GM18505 (cell line): ENCODE results near the gene NAP1L1.

Experiments
- ATAC-seq: cut with Tn5 transposase; IDR thresholded peaks from one replicate; pipeline ENCODE4 v1.9.1; 2021; ENCODE audit not compliant: unreplicated experiment
- POLR2A ChIP-seq: IDR thresholded peaks from 4 replicates; pipeline ENCODE4 v1.6.1; 2011; ENCODE audit warnings: borderline replicate concordance; ENCODE audit not compliant: insufficient read depth, insufficient read length; ENCODE audit errors: extremely low read depth

Gene NAP1L1, protein sequence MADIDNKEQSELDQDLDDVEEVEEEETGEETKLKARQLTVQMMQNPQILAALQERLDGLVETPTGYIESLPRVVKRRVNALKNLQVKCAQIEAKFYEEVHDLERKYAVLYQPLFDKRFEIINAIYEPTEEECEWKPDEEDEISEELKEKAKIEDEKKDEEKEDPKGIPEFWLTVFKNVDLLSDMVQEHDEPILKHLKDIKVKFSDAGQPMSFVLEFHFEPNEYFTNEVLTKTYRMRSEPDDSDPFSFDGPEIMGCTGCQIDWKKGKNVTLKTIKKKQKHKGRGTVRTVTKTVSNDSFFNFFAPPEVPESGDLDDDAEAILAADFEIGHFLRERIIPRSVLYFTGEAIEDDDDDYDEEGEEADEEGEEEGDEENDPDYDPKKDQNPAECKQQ

DNA sequence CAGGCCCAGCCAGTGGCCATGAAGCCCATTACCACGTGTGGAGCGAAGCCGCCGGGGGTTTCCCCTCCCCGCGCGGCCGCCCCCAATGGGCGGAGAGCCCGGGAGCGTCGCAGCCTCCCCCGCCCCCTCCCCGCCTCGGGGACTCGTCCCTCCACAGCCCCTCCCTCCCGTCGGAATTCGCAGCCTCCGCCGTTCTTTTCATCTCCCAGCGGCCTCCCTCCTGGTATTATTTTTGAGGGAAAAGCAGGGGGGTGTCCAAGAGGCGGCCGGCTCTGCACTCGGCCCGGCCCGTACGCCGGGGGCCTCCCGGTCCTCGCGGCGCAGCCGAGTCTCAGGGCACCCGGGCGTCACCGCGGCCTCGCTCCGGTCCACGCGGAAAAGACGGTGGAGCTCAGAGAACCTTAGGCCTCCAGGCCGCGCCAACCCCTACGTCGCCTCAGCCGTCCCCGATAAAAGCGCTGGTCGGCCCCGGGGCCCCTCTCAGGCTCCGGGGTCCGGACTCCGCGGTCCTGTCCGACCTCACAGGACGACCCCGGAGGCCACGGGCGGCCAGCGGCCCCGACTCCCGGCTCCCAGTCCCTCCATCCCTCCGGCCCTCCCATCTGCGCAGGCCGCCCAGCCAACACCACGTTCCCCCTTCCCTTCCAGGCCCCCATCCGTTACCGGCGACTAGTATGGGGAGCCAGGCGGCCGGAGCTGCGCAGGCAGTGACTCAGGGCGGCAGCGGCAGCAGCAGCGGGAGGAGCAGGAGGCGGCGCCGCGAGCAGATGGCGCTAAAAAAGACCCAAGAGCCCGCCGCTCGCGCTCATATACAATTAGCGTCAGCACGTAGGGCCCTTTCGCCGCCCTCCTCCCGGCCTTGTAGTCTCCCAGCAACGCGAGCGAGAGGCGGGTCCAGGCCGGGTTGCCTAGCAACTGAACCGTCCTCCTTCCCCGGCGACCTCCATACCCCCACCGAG lies at the start of gene NAP1L1:
Gene NAP1L1, minus strand, starts transcription at position 782 of the 959 bp plus-strand sequence. CDS start 10,466 bp downstream, outside the sequence.
- ATAC-seq: peak; percentile 90
- peak; percentile 96 for TF ChIP-seq POLR2A

DNA sequence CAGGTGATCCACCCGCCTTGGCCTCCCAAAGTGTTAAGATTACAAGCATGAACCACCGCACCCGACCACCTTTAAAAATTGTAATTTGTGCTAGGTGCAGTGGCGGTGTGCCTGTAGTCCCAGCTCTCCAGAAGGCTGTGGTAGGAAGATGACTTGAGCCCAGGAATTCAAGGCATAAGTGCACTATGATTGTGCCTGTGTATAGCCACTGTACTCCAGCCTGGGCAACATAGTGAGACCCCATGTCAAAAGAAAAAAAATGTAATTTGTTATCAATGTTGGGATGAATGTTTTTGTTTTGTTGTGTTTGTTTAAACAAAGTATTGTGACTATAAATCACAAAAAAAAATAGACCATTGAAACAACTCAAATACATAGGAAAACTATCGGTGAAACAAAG lies 43.1 kb upstream of the NAP1L1 start:
- TF ChIP-seq POLR2A: no peak
- no peak for ATAC-seq

- TF ChIP-seq POLR2A: no peak
- ATAC-seq: no peak
Measured at GRCh38 chr12:76124456-76124855, 40.0 kb upstream of the NAP1L1 start.

- no peak for TF ChIP-seq POLR2A
- ATAC-seq: no peak
Measured at GRCh38 chr12:76123259-76124212, 39.1 kb upstream of the NAP1L1 start.

GRCh38 chr12:76119887-76120286 lies 35.4 kb upstream of the NAP1L1 start:
- ATAC-seq: no peak
- no peak for TF ChIP-seq POLR2A

DNA sequence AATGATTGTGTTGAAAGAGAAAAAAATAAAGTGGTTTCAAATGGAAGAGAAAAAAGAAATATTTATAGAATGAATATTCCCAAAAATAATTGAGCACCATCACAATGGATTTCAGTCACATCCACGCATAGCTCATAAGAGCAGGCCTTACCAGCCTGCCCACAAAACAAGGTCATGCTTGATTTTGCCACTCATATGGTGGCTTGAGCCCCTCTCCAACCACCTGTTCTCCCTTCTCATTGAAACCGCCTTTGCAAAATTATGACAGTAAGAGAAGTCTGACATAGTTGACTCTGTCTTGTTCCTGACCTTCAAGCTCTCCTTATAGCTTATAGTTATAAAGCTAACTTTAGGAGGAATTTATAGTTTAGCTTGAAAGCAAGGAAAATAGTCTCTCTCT lies 33.3 kb upstream of the NAP1L1 start:
- no peak for ATAC-seq

GRCh38 chr12:76117067-76117691 lies 32.7 kb upstream of the NAP1L1 start:
- TF ChIP-seq POLR2A: no peak

More for the DNA sequence above, 33.3 kb upstream of the NAP1L1 start:
- no peak for TF ChIP-seq POLR2A

DNA sequence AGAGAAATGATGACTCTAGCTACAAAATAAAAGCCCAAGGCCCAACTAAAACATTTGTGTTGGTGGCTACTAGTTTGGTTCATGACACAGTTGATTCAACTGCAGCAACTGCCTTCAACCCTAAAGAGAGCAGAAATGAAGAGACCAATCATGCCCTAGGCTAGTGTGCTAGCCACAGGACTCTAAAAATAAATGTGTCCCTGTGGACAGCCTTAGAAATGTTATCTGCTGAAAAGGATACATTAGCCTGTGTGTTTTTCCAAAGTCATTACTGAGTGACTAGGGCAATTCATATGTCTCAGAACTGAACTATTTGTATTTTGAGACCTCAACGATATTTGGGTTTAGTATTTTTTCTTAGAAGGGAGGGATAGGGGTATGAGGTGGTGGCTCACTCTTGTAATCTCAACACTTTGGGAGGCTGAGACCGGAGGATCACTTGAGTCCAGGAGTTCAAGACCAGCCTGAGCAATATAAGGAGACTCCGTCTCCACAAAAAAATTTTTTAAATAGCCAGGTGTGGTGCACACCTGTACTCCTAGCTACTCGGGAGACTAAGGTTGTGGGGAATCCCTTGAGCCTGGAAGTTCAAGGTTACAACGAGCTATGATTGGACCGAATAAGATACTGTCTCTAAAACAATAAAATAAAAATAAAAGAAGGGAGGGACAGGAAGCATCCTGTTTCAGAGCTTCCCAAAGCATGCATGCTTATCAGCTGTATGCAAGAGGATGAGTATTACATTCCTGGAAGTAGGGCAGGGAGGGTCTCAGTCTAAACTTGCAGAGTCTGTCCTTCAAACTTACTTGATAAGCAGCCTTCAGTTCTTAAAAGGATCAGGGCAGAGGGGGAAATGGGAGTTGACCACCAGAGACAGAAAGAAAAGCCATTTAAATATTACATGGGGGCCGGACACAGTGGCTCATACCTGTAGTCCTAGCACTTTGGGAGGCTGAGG lies 29.6 kb upstream of the NAP1L1 start:
- no peak for TF ChIP-seq POLR2A
- no peak for ATAC-seq

More at GRCh38 chr12:76117067-76117691, 32.7 kb upstream of the NAP1L1 start:
- ATAC-seq: no peak

- no peak for TF ChIP-seq POLR2A
Measured at GRCh38 chr12:76111209-76111749, 26.8 kb upstream of the NAP1L1 start.

GRCh38 chr12:76109879-76110278 lies 25.4 kb upstream of the NAP1L1 start:
- TF ChIP-seq POLR2A: no peak
- ATAC-seq: no peak

More at GRCh38 chr12:76111209-76111749, 26.8 kb upstream of the NAP1L1 start:
- ATAC-seq: no peak

DNA sequence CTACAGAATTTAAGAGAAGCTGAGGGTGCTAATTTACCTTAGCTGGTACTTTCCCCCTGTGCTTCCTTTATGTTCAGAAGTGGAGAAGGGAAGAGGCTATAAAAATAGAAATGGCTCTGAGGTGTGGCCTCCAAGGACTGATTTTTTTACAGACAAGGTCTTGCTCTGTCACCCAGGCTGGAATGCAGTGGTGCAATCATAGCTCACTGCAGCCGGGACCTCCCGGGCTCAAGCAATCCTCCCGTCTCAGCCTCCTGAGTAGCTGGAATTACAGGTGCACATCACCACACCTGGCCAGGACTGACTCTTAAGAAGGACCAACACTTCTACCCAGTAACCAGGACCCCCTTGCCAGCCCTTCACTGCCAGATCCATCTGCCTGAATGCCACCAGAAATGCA lies 23.9 kb upstream of the NAP1L1 start:
- no peak for ATAC-seq
- TF ChIP-seq POLR2A: no peak
